Measurements from ENCODE around the gene BTN3A1.

DNA sequence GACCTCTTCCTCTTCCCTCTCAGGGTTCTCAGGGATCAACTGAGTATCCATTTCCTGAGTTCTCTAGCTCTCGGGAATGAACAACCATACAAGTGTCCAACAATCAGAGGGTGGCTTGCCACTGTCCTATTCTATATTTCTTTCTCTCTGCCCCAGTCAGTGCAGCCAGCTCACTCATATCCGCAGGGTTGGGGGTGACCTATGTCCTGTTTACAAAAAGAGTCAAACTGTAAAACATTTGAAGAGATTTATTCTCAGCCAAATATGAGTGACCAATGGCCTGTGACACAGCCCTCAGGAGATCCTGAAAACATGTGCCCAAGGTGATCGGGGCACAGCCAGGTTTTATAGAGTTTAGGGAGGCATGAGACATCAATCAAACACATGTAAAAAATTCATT, 47.9 kb upstream of the BTN3A1 start:
- TF ChIP-seq POLR2A (IDR thresholded peaks at IDR 0.05; ENCODE audit: extremely low read depth, insufficient read length) = no peak
- TF ChIP-seq, protein P1, sequence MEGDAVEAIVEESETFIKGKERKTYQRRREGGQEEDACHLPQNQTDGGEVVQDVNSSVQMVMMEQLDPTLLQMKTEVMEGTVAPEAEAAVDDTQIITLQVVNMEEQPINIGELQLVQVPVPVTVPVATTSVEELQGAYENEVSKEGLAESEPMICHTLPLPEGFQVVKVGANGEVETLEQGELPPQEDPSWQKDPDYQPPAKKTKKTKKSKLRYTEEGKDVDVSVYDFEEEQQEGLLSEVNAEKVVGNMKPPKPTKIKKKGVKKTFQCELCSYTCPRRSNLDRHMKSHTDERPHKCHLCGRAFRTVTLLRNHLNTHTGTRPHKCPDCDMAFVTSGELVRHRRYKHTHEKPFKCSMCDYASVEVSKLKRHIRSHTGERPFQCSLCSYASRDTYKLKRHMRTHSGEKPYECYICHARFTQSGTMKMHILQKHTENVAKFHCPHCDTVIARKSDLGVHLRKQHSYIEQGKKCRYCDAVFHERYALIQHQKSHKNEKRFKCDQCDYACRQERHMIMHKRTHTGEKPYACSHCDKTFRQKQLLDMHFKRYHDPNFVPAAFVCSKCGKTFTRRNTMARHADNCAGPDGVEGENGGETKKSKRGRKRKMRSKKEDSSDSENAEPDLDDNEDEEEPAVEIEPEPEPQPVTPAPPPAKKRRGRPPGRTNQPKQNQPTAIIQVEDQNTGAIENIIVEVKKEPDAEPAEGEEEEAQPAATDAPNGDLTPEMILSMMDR (IDR thresholded peaks at IDR 0.05; ENCODE audit: low read depth, low read length) = no peak

All from NB4 (cell line).